NCI-H345 treated with DMSO at 0.1 percent for 48 hours (cell line): ENCODE results near the gene SESN2.

Experiments used
- DNase-seq: peaks from one replicate; lab custom pipeline; 2025; ENCODE audit not compliant: unreplicated experiment; lab: John Stamatoyannopoulos, UW

SESN2 gene

DNA sequence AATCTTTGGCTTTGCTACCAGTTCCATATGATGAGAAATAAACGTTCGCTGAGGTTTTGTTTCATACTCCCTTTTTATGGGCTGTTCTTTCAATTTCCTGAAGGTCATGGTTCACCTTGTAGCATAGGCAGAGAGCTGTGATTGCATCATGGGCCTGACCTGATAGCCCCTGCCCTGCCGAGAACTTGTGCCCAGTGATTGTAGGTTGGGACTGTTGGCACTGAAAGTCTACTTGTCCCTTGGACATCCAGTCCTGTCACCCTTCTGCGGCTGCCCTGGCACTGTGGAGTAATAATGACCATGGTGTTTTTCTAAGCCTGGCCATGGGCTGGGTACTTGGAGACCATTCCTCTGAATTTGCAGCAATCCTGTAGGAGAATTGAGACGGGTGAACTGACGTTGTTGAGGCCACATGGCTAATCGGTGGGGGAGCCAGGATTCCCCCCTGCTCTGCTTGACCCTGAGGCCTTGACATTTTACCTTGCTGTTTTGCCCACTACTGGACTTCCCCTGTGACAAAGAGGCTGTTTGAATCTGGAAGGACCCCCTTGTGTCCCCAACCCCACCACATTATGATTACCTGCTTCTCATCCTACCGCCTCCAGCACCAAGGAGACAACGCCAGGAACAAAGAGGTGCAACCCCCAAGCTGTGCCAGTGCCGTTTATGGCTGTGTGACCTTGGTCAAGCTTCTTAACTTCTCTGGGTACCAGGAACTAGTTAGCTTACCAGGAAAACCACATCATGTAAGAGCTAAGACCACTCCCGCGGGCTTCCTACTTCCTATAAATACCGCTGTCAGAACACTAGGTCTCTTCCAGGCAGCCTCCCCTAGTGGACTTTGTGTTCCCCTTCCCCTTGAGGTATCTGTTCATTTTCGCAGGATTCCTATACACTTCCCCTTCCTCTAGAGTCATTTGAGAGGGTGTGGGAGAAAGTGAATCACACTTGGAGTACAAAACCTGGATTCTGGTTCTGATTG is 23.4 kb downstream of the SESN2 start:
- DNase-seq = no peak

DNA sequence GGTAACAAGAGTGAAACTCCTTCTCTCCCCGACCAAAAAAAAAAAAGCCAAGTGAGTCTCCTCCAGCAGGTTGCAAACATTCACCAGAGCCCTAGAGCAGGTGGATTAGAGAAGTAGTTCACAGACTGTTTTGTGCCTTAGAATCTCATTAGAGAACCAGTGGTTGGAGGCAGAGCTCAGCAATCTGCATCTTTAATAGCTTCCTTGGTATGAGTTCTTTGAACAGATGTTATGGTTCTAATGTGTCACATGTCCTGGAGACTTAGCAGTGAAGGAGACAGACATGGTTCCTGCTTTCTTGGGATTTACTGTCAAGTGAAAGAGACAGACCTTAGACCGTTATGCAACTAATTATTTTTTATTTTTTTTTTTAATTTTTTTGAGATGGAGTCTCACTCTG is 26.8 kb downstream of the SESN2 start:
- no peak for DNase-seq

GRCh38 chr1:28288487-28288886 is 29.2 kb downstream of the SESN2 start:
- DNase-seq = no peak

- DNase-seq = no peak
Observed at GRCh38 chr1:28290851-28291250, 31.5 kb downstream of the SESN2 start.

GRCh38 chr1:28291711-28292110 is 32.4 kb downstream of the SESN2 start:
- DNase-seq = no peak

DNA sequence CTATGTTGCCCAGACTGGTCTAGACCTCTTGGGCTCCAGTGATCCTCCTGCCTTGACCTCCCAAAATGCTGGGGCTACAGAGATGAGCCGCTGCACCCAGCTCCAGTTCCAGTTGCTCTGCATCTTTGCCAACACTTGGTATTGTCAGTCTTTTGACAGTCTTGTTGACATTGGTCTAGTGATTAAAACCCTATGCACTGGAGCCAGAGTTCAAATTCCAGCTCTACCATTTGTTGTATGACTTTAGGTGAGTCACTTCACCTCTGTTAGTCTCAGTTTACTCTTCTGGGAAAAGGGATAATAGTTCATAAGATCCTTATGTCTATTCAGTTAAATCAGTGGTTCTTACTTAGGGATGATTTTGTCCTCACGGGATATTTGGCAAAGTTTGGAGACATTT is 36.6 kb downstream of the SESN2 start:
- DNase-seq = no peak

DNA sequence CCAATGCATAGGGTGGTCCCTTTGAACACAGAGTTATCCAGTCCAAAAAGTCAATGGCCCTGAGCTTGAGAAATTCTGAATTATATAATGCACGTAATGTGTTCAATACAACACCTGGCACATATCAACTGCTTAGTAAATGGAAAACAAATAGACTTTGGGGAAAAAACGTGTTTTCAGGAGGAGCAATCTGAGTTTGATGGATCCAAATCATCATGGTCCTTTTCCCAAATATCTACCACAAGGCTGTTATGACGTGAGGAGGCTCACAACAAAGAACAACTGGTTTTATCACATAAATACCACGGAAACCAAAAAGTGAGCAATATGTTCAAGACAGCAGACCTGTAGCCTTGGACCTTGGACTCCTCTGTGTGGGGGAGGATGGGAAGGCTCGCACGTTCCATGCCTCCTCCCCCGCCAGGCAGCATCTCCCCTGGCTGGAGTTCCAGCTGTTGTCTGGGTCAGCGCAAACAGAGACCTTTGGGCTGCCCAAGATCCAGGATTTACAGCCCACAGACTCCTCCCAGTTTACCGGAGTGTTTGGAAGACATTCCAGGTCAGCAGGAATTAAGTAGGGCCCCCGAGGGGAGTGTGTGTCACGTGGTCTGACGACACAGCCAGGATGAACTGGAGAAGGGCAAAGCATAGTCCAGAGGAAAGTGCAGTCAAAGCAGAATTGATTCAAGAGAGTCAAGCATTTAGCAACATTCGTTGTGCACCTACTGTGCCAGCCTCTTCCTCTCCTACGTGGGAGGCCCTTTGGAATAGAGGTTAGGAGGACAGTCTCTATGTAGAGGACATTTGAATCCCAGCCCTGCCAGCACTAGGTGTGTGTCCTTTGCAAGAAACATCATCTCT is 37.3 kb downstream of the SESN2 start:
- no peak for DNase-seq

DNA sequence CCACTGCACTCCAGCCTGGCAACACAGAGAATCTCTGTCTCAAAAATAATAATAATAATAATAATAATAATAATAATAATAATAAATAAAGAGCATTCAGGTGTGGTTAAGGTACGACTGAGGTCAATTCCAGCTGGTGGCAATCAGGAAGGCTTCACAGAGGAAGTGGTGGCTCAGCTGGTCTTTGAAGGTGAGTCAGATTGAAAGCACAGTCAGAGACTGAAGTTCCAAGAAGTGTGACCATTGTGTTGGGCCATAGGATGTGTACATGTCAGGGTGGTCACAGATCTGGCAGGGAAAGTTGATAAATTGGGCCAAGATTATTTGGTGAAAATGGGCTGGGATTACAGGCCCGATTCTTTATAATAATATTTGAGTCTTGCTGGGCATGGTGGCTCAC is 38.5 kb downstream of the SESN2 start:
- DNase-seq = no peak

- DNase-seq = no peak
Observed at GRCh38 chr1:28298438-28298837, 39.1 kb downstream of the SESN2 start.

DNA sequence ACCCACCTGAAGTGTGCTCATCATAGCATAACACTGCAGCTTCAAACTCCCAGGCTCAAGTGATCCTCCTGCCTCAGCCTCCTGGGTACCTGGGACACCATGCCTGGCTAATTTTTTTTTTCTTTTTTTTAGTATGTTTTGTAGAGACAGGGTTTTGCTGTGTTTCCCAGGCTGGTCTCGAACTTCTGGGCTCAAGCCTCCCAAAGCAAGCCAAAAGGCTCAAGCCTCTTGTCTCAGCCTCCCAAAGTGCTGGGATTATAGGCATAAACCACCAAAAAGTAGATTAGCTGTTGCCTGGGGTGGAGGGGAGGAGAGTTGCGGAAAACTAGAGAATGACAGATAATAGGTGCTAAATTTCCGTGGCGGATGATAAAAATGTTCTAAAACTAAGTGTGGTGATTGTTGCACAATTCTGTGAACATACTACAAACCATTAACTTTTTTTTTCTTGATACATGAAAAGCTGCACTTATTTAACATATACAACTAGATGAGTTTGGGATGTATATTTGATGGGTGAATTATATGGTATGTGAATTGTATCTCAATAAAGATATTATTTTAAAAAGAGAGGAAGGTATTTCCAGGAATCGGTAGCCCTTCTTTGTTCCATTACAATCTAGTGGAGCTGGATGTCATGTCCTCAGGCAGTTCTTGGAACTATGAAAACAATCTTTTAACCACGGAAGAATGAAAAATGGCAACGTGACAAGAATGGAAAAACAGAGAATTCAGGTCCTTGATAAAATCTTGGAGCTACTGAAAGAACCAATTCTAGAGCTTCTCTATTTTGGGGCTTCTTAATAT is 42.3 kb downstream of the SESN2 start:
- DNase-seq = no peak

GRCh38 chr1:28302247-28302646 is 42.9 kb downstream of the SESN2 start:
- DNase-seq = no peak

DNA sequence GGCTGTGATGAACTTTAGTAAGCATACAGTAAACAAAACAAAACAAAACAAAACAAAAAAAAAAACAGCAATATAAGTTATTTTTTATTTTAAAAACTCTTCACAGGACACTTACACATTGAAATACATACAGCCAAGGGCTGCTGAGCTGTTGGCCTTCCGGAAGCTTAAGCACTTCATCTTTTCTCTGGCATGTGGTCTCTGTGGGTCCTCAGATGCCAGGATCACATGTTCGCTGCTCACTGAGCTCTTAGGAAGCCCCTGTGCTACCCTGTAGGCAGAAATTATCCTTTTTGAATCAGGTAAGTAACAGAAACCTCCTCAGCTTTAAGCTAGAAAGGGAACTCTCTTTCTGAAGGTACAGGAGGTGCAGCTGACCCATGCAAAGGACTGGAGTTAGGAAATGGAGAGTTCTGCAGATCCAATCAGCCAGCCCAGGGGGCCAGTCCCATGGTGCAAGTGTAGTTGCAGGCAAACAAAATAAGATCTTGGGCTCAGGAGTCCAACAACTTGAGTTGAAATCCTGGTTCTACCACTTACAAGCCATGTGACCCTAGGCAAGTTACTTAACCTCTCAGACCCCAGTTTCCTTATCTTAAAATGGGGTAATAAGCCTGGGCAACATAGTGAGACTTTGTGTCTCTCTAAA is 47.1 kb downstream of the SESN2 start:
- DNase-seq = no peak

DNA sequence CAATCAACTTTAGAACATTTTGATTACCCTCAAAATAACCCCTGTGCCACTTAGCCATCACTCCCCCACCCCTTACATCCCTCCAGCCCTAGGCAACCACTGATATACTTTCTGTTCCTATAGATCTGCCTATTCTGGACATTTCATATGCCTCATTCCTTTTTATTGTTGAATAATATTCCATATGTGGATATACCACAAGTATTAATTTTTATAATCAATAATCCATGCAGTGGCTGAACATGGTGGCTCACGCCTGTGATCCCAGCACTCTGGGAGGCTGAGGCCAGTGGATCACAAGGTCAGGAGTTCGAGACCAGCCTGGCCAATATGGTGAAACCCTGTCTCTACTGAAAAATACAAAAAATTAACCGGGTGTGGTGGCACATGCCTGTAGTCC is 49.4 kb downstream of the SESN2 start:
- no peak for DNase-seq

- no peak for DNase-seq
Observed at GRCh38 chr1:28309702-28310101, 50.4 kb downstream of the SESN2 start.

DNA sequence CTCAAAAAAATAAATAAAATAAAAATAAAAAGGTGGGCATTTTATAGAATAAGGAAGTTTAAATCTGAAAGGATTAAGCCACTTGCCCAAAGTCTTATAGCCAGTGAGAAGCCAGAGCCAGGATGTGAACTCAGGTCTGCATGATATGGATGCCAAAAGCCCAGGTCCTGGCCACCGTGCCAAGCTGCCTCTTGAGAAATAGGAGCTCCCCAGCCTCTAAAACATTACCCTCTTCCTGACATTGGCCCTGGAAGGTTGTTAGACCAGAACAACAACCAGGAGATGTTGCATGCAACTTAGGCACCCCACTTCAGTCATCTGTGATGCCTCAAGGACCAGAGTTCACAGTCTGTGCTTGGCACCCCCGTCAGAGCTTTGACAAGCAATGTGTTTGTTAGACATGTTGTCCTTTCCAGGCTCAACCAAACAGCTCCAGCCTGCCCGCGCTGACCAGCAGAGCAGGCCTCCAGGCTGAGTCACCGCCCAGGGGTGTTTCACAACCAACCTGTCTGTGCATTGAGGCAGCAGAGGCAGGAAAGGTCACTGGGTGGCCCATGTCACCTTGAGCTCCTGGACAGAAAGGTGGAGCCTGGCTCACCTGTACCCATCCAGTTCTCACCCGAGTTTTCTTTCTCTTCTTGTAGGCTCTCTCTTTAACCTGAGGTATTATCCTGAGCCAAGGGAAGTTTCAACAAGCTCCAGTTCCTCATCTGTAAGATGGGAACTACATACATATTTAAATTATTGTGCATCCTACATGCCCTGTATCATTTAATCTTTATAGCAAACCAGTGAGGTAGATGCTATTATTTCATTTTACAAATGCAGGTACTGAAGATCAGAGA is 54.6 kb downstream of the SESN2 start:
- no peak for DNase-seq

GRCh38 chr1:28314547-28314941 is 55.2 kb downstream of the SESN2 start:
- DNase-seq = no peak

DNA sequence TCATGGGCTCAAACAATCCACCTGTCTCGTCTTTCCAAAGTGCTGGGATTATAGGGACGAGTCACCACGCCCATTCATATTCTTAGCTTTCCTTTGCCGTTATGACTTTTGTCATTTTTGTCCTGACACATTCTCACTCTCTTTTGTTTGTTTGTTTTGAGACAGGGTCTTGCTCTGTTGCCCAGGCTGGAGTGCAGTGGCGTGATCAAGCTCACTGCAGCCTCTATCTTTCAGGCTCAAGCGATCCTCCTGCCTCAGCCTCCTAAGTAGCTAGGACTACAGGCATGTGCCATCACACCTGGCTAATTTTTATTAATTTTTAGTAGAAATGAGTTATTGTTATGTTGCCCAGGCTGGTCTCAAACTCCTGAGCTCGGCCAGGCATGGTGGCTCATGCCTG is 57.7 kb downstream of the SESN2 start:
- no peak for DNase-seq

DNA sequence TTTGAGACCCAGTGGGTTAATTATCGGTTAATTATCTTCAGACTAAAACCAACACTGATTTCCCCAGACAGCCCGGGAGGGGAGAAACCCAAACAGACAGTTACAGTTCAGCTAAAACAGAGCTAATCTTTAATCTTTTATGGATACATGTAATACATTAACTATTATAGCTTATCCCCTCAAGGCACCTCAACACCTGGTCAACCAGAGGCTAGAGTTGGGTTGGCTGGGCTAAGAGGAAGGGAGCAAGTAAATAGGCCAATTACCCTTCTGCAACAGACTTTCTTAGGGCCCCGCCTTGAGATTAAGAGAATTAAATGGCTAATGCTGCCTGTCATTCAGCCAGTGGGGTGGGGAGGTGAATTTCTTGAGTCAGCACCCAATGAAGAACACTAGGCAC is 62.9 kb downstream of the SESN2 start:
- no peak for DNase-seq

- DNase-seq = no peak
Observed at GRCh38 chr1:28323720-28324119, 64.4 kb downstream of the SESN2 start.

DNA sequence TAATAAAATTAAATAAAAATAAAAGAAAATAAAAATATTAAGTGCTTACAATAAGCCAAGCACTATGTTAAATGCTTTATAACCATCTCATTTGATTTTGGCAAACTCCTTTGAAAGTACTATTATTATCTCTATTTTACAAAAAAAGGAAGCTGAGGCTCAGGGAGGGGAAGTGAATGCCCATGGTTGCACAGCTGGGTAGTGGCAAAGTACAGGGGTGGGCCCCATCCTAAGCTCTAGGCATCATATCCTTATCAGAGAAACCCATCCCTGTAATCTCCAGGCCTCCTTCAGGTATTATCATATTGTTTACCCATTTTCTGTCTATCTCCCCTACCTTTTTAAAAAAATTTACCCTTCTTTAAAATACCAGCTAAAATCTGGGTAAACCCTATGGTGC is 67.2 kb downstream of the SESN2 start:
- no peak for DNase-seq
